GM18520 (cell line): Measurements from ENCODE around the gene PSMC4.

ENCODE experiments used
- ATAC-seq: cut with Tn5 transposase; IDR thresholded peaks from one replicate; pipeline ENCODE4 v1.9.1; 2021; ENCODE audit not compliant: unreplicated experiment

The PSMC4 gene

GRCh38 chr19:39970675-39971379 is at the start of gene PSMC4:
Gene PSMC4 (plus strand): TSS chr19:39971165. CDS start chr19:39971203, 38 bp downstream.
- ATAC-seq = peak; percentile 95

GRCh38 chr19:39923862-39924261 is 47.1 kb upstream of the PSMC4 start:
- no peak for ATAC-seq

GRCh38 chr19:39924389-39924788 is 46.6 kb upstream of the PSMC4 start:
- ATAC-seq = no peak

- ATAC-seq = no peak
These were observed 46.0 kb upstream of the PSMC4 start for GRCh38 chr19:39924952-39925351.

- ATAC-seq = no peak
These were observed 44.7 kb upstream of the PSMC4 start for GRCh38 chr19:39926170-39926760.

GRCh38 chr19:39927076-39927475 is 43.9 kb upstream of the PSMC4 start:
- ATAC-seq = no peak

- ATAC-seq = no peak
These were observed 43.2 kb upstream of the PSMC4 start for GRCh38 chr19:39927524-39928356.

- ATAC-seq = no peak
These were observed 42.6 kb upstream of the PSMC4 start for GRCh38 chr19:39928357-39928725.

GRCh38 chr19:39929750-39930149 is 41.2 kb upstream of the PSMC4 start:
- ATAC-seq = no peak

GRCh38 chr19:39934584-39935363 is 36.2 kb upstream of the PSMC4 start, which contains the start of gene FCGBP:
Gene FCGBP (minus strand): TSS chr19:39934634.
- ATAC-seq = no peak

GRCh38 chr19:39935364-39935661 is 35.7 kb upstream of the PSMC4 start:
- ATAC-seq = no peak

GRCh38 chr19:39936020-39936419 is 34.9 kb upstream of the PSMC4 start:
- ATAC-seq = no peak

- ATAC-seq = no peak
These were observed 34.3 kb upstream of the PSMC4 start for GRCh38 chr19:39936622-39937021.

- ATAC-seq = no peak
These were observed 33.8 kb upstream of the PSMC4 start for GRCh38 chr19:39937094-39937720.

- ATAC-seq = no peak
These were observed 33.2 kb upstream of the PSMC4 start for GRCh38 chr19:39937787-39938186.

- ATAC-seq = no peak
These were observed 31.4 kb upstream of the PSMC4 start for GRCh38 chr19:39939556-39939955.

GRCh38 chr19:39940221-39940833 is 30.6 kb upstream of the PSMC4 start:
- no peak for ATAC-seq

- no peak for ATAC-seq
These were observed 29.8 kb upstream of the PSMC4 start for GRCh38 chr19:39941151-39941550.

GRCh38 chr19:39941615-39942365 is 29.2 kb upstream of the PSMC4 start:
- no peak for ATAC-seq

- no peak for ATAC-seq
These were observed 28.6 kb upstream of the PSMC4 start for GRCh38 chr19:39942366-39942730.
